ENCODE measurements around the gene CD300H.
"Not testable (repeated sequence)": the region's sequence is repeated elsewhere in the genome, so short reads cannot be mapped to it uniquely, and the experiment has no call there.

The CD300H gene

DNA sequence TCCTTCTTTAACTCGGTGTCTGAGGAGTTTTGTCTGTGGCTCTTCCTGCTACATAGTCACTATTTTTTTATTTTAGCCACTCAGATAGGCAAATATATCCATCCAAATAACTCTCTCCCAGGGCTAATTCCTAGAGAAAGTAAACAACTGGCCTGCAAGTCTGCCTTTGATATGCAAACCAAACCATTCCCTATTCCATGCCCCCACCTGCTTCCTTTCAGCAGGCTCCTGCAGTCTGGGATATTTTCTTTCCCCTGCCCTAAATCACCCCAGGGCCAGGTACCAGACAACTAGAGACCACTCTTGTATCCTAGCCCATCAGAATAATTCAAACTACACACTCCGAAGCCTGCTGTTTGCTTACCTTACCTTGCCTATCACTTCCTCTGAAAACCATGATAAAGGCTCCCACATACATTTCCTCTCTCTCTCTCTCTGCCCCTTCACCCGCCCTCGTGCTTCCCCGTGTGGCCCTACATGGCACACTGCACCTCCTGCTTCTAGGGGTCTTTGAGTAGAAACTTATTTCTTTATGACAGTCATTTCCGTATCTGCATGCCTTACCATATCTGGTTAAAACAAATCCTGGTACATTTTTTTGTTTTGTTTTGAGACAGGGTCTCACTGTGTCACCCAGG lies 8.3 kb downstream of the CD300H start:
- no peak for DNase-seq

DNA sequence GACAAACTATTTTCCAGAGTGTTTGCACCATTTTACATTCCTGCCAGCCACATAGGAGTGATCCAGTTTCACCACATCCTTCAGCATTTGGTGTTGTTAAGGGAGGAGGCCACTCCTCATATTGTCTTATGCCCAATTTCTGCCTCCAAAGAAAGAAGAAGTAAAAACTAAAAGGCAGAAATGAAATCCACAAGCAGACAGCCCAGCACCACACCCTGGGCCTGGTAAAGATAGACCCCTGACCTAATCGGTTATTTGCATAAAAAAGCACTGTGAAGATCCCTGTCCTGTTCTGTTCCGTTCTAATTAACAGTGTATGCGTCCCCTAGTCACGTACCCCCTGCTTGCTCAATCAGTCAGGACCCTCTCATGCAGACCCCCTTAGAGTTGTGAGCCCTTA lies 8.9 kb downstream of the CD300H start:
- DNase-seq; in situ Hi-C loops (cut with MboI; ENCODE audit: low pct_unique_long_range_greater_than_20kb, low sequenced_read_pairs): not testable (repeated sequence)

More for the DNA sequence above, 8.3 kb downstream of the CD300H start:
- in situ Hi-C loops (cut with MboI; ENCODE audit: low pct_unique_long_range_greater_than_20kb, low sequenced_read_pairs), result no loop called here

DNA sequence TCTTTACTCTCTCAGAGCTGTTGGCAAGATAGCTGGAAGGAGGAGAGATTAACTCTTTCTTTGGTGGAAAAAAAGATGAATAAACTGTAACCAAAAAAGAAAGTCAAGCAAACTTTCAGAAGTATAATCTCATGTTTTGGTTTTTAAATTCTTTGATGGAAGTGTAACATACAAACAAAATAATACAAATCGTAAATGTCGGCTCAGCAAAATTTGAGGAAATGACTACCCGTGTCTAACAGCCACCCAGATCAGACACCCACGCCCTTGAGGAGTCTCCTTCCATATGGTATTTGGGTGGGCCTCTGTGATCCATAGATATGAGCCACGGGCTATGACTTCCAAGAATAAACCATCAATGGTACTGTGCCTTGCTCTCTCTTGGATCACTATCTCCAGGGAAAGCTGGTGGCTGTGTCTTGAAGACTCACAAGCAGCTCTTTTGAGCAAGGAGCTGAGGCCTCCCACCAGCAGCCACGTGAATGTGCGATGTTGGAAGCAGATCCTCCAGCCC lies 11.8 kb downstream of the CD300H start:
- in situ Hi-C loops (cut with MboI; ENCODE audit: low pct_unique_long_range_greater_than_20kb, low sequenced_read_pairs), result no loop called here
- no peak for DNase-seq

DNA sequence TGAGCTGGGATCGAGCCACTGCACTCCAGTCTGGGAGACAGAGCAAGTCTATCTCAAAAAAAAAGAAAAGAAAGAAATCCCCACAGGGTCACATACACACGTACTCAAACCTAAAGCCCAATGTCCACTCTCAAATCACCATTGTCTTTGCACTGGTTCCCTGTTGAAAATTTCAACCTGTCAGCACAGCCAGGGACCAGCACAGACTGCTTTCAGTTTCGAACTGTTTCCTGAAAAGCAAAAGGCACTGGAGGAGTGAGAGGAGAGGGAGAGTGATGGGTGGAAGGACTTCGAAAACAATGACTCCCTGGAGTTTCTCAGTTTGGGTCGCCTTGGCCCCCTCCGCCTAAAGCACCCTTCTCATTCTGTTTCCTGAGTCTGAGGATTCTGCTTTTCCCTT lies 12.4 kb downstream of the CD300H start:
- no peak for DNase-seq
- in situ Hi-C loops (cut with MboI; ENCODE audit: low pct_unique_long_range_greater_than_20kb, low sequenced_read_pairs), result no loop called here

DNA sequence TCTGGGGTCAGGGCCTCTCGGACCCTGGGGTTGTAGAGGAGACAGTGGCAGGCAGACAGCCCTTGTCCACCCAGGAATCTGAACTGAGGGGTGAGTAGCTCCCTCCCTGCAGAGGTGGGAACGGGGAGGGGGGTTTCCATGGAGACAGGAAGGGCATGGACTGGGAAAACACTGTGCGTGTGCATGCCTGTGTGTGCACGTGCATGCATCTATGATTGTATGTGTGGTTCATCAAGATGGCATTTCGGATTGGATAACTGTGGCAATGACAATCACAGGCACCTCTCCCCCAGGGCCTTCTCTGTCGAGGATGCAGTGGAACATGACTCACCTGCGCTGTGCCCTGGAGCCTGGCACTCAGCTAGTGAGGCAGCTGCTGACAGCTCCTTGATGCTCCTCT lies 15.3 kb downstream of the CD300H start:
- in situ Hi-C loops (cut with MboI; ENCODE audit: low pct_unique_long_range_greater_than_20kb, low sequenced_read_pairs), result no loop called here
- no peak for DNase-seq

DNA sequence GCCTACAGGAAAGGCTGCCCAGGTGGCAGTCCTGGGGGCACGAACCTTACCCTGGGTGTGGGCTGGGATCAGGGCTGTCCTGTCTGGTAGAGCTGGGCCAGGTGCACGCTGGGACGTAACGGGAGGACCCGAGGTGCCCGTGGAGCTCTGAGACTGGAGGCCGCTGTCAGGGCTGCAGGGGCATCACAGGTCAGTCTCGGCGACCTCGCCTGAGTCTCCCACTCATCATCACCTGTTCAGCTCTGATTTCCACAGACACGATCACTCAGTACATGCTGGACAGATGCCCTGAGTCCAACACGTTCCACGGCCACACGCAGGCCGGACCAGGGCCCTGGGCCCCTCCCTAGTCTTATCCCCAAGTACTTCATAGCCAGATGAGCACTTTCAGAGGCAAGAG lies 16.7 kb downstream of the CD300H start:
- no peak for DNase-seq
- in situ Hi-C loops (cut with MboI; ENCODE audit: low pct_unique_long_range_greater_than_20kb, low sequenced_read_pairs), result no loop called here

DNA sequence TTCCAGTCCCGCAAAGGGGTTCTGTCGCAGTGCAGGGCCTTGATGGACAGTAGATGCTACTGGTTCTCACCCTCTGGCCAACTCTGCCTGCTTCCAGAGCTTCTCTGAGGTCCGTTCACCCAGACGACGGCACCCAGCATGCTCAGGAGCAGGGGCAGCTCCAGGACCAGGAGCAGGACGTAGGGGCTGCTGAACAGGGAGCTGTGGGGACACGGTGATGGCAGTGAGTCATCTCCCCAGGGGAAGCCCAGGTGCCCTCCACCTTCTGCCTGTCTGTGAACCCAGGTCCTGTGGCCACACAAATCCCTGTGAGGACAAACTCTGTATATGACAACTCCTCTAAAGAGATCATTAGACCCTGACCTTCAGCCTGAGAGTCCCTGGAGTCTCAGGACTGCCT lies 18.0 kb downstream of the CD300H start:
- in situ Hi-C loops (cut with MboI; ENCODE audit: low pct_unique_long_range_greater_than_20kb, low sequenced_read_pairs), result no loop called here

DNA sequence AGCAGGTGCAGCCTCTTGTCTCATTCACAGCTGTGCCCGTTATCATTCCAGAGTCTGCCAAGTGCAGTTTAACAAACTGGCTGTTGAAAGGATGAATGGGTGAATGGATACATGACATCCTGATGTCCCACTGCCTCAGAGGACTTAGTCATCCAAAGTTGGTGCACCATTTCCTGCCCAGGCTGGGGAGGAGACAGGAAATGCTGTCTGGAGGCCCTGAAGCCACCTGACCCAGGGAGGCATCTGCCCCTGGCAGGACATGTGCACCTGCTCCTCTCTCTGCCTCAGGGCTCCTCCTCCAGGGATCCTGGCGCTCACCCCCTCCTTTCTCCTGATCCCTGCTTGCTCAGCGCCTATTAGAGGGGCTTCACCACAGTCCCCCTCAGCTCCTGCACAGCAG lies 19.6 kb downstream of the CD300H start:
- in situ Hi-C loops (cut with MboI; ENCODE audit: low pct_unique_long_range_greater_than_20kb, low sequenced_read_pairs), result no loop called here

More for the DNA sequence above, 18.0 kb downstream of the CD300H start:
- DNase-seq, result no peak

DNA sequence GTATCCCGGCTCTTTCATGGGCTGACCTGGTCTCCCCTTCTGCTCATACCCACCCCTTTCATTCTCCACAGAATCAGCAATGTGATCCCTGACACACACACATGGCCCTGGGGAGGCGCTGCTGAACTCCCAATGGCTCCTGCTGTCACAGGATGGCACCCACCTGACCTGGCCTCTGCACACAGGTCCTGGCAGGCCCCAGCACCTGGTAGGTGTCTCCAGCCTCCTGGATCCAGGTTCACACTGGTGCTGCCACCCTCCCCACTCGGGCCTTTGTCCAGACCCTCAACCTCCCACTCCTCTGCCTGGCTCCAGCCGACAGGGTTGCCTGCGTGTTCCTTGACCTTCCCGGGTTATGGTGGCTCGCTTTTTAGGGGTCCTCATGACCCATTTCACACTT lies 20.0 kb downstream of the CD300H start:
- DNase-seq, result no peak
- in situ Hi-C loops (cut with MboI; ENCODE audit: low pct_unique_long_range_greater_than_20kb, low sequenced_read_pairs), result no loop called here

More for the DNA sequence above, 19.6 kb downstream of the CD300H start:
- no peak for DNase-seq

DNA sequence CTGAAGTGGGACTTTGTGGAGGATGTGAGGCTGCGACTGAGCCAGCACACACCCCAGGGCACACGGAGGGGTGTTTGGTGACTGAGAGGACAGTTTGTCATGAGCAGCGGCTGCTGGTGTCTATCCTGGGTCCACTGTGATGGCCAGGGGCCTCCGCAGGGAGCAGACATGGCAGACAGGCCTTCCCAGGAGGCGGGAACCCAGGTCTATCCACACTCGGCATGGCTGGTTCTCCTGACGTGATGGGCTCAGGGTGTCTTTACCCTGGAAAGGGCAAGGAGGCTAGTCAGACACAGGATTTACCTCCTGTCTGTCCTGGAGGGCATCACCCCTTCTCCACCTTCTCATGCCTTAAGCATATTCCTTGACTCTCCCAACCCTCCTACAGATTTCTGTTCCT lies 20.7 kb downstream of the CD300H start:
- no peak for DNase-seq
- in situ Hi-C loops (cut with MboI; ENCODE audit: low pct_unique_long_range_greater_than_20kb, low sequenced_read_pairs), result no loop called here

DNA sequence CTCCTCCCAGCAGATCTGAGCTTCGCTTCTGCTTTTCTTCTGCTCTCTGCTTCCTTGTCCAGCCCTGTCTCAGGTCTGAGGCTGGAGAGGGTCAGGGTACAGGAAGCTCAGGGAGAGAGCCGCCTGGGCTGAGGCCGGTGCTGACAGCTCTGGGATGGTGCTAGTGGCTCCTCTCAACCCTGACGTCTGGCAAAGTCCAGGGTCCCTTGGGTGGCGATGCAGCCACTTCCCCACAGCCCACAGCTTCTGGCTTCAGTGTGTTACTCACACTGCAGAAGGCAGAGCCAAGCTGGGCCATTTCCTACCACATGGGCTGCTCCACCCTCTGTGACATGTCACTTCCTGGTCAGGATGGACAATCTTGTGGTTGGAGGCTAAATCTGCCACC lies 21.5 kb downstream of the CD300H start, which contains the start of gene CD300C:
CD300C (minus strand) TSS at position 273 of the 388 bp plus-strand sequence. CDS start 333 bp downstream, outside the sequence.
- peak; percentile 35 for DNase-seq
- in situ Hi-C loops (cut with MboI; ENCODE audit: low pct_unique_long_range_greater_than_20kb, low sequenced_read_pairs), result no loop called here

DNA sequence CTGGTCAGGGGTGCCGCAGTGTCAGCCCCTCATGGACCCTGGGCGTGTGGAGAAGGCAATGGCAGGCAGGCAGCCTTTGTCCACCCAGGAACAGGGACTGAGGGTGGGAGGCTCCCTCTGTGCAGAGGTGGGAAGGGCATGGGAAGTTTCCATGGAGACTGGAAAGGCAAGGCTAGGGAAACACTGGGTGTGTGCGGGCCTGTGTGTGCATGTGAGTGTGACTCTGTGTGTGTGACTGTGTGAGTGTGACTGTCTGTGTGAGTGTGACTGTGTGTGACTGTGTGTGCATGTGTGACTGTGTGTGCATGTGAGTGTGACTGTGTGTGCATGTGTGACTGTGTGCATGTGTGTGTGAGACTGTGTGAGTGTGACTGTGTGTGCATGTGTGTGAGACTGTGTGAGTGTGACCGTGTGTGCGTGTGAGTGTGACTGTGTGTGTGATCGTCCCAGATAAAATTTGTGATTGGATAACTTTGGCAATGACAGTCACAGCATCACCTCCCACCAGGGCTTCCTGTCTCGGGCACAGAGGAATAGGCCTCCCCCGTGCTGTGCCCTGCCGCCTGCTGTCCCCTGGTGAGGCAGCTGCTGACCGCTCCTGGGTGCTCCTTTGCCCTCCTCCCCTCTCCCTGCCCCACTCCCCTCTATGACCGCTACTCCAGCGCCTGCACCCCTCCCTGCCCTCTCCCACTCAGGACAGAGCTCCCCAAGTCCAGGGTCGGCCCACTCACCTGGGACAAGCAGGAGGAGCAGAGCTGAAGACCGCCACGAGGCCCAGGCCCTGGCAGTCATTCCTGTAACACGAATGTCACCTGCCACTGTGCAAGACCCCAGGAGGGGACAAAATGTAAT lies 22.1 kb downstream of the CD300H start:
- in situ Hi-C loops (cut with MboI; ENCODE audit: low pct_unique_long_range_greater_than_20kb, low sequenced_read_pairs), result no loop called here

DNA sequence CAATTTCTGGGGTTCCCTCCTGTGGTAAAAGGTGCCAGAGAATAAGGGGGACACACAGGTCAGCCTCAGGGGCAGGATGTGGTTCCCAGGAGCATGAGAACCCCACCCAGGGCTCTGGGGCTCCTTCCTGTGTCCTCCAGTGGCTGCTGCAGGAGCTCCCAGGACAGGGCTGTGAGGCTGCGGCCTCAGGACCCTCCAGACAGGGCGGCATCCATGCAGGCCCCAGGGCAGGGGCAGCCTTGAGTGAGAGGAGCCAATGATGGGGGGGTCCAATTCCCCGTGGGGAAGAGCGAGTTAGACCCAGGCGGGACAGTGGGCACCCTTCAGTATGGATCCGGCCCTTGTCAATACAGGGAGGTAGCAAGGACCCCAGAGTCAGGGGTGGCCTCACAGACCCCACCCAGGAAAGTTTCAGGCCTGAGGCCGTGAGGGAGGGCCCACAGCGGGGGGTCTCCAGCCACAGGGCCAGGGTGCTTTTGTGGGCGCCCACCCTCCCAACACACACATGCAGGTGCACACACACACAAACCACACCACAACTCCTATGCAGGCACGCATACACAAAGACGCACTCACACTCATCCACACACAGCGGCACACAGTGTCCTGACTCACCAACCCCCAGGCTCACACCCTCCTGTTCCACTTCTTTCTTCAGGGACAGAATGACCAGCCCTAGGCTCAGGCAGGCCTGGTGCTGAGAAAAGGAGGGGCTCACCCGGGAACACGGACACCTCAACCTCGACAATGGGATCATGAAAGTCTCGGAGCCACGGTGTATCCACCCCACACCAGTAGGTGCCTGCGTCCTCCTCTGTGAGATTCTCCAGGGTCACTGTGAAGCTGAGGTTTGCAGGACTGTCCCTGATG lies 23.2 kb downstream of the CD300H start:
- DNase-seq, result no peak
- in situ Hi-C loops (cut with MboI; ENCODE audit: low pct_unique_long_range_greater_than_20kb, low sequenced_read_pairs), result no loop called here

More for the DNA sequence above, 22.1 kb downstream of the CD300H start:
- DNase-seq, result no peak

DNA sequence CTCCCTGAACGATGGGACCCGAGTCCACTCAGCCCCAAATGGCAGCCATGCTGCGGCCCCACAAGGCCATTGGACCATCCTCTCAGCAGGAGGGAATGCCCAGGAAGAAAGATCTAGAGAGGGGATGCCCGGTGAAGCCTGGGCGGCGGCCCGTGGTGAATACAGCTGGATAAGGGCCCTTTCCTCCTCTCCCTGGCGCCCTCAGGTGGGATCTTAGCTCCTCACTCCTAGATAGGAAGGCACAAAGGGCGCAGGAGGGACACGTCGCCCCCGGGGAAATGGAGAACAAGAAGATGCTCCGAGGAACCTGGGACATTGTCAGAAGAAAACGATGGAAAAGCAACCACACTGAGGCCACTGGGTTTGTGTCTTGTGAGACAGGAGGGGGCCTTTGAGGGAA lies 23.9 kb downstream of the CD300H start:
- in situ Hi-C loops (cut with MboI; ENCODE audit: low pct_unique_long_range_greater_than_20kb, low sequenced_read_pairs), result no loop called here
- DNase-seq, result no peak

DNA sequence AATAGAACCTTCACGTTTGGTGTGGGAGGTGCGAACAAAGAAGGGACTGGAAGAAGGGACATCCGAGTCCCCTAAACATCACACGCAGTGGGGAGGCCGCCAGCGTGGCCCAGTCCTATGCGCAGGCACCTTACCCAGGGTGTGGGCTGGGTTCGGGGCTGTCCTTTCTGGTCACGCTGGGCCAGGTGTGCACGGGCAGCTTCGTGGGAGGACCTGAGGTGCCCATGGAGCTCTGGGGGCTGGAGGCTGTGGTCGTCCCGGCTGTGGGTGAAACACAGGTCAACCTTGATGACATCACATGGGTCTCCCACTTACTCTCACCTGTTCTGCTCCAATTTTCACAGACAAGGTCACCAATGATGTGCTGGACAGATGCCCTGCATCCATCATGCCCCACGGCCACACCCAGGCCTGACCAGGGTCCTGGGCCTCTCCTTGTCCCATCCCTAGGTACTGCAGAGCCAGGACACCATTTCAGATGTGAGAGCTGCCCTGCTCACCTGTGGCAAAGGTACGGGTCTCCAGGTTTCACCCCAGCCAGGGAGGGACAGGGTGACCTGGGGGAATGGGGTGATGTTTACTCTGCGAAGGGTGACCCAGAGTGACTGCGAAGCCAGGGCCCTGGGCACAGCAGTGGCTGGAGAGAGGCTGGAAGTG lies 24.5 kb downstream of the CD300H start:
- no peak for DNase-seq
- in situ Hi-C loops (cut with MboI; ENCODE audit: low pct_unique_long_range_greater_than_20kb, low sequenced_read_pairs), result no loop called here

DNA sequence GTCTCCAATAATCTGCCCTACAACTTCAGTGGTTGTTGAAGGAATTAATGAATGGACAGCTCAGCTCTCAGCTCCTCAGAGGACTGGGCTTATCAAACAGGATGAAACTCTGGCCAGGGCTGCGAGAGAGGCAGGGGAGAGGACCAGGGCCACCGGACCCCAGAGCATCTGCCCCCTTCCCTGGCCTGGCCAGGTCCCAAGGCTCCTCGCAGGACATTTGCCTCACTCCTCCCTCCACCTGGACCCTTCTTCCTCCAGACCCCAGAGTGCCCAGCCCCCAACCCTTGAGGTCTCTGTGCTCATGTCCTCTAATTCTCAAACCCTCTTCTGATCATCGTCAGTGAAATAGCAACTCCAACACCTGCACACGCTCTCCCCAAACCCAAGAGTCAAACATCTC lies 25.1 kb downstream of the CD300H start:
- in situ Hi-C loops (cut with MboI; ENCODE audit: low pct_unique_long_range_greater_than_20kb, low sequenced_read_pairs), result no loop called here
- DNase-seq, result no peak

DNA sequence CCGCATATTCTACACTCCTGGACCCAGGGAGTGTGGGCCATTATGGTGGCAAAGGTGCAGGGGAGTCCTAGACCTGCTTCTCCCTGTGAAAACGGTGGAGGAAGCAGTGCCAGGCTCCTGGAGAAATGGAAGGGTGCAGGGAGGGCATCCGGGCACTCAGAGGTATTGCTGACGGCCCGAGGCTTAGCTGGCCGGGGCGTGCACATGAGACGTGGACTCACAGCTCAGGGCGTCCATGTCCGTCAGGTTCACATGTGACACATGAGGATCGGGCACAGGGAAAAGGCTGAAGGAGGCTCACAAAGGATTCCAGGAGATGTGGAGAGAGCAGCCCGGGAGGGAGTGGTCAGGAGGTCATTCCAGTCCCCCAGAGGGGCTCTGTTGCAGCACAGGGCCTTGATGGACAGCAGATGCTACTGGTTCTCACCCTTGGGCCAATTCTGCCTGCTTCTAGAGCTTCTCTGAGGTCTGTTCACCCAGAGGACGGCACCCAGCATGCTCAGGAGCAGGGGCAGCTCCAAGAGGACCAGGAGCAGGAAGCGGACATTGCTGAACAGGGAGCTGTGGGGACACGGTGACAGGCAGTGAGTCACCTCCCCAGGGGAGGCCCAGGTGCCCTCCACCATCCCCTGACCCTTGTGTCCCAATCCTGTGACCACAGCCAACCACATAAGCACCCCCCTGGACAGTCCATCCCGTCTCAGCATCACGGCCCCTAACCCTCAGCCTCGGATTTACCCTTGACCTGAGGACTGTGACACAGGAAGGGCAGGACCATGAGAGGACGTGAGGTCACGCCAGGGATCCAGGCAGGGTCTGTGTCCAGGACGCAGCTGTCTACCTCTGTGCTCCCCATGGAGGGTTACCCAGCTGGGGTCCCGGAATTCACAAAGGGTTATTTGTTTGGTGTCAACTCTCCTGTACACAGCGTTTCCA lies 25.9 kb downstream of the CD300H start:
- DNase-seq, result no peak
- in situ Hi-C loops (cut with MboI; ENCODE audit: low pct_unique_long_range_greater_than_20kb, low sequenced_read_pairs), result no loop called here

DNA sequence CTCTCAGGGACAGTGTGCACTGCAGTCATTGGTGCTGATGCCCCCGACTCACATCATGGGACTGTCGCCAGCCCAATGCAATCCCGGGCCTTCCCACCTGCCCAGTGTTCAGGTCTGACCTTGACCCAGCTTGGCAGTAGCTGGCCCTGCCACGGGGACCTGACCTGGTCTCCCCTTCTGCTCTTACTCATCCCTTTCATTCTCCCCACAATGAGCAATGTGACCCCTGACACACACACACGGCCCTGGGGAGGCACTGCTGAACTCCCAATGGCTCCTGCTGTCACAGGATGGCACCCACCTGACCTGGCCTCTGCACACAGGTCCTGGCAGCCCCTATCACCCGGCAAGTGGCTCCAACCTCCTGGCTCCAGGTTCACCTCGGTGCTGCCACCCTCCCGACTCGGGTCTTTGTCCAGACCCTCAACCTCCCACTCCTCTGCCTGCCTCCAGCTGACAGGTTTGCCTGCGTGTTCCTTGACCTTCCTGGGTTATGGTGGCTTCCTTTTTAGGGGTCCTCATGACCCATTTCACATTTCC lies 28.0 kb downstream of the CD300H start:
- DNase-seq, result no peak
- in situ Hi-C loops (cut with MboI; ENCODE audit: low pct_unique_long_range_greater_than_20kb, low sequenced_read_pairs), result no loop called here
